Measurements from ENCODE around the gene GALNT16. TPM values are rescaled to one million over a fixed set of nuclear protein-coding genes. Genes with fewer than 3 reads are reported as not detected.
"Not testable (repeated sequence)": the region's sequence is repeated elsewhere in the genome, so short reads cannot be mapped to it uniquely, and the experiment has no call there.

The GALNT16 gene
- total RNA-seq, 3 donors from 2014 or later: 0.16 TPM; not detected in 2

DNA sequence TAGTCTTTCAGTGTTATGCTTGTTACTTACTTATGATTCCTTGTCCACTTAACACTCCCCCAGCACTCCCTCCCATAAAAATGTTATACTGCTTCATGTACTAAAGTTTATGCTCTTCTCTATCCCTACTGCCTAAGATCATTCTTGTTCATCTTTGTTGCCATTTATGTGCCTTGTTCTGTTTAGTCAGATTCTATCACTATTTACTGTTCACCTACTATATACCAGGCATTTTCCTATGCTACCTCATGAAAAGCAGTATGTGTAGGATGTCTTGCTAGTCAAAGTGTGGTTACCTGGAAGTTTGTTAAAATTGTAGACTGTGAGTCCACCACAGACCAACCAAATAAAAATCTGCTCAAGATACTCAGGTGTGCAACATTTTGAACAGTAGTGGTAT lies 114.3 kb downstream of the GALNT16 start:
- H3K4me1 Mint-ChIP-seq (ENCODE audit: low read depth): peaks cover 10% of the 10 kb centered on the region
- no peaks in the 10 kb centered on the region for H3K27me3 Mint-ChIP-seq (ENCODE audit: low read depth)
- peaks cover 4% of the 10 kb centered on the region for H3K9me3 Mint-ChIP-seq
- DNase-seq (no peak), ATAC-seq (no peak)
- peaks cover 39% of the 10 kb centered on the region for H3K36me3 Mint-ChIP-seq (ENCODE audit: insufficient read depth)
- no peak overlapping the region for H3K4me3 Mint-ChIP-seq

GRCh38 chr14:69375182-69375581 lies 115.2 kb downstream of the GALNT16 start:
- H3K27me3 Mint-ChIP-seq (ENCODE audit: low read depth): no peaks in the 10 kb centered on the region
- H3K4me1 Mint-ChIP-seq (ENCODE audit: low read depth): peaks cover 10% of the 10 kb centered on the region
- H3K4me3 Mint-ChIP-seq: no peak overlapping the region
- H3K9me3 Mint-ChIP-seq: peaks cover 4% of the 10 kb centered on the region
- ATAC-seq: no peak
- no peak for DNase-seq
- H3K36me3 Mint-ChIP-seq (ENCODE audit: insufficient read depth): peaks cover 48% of the 10 kb centered on the region

DNA sequence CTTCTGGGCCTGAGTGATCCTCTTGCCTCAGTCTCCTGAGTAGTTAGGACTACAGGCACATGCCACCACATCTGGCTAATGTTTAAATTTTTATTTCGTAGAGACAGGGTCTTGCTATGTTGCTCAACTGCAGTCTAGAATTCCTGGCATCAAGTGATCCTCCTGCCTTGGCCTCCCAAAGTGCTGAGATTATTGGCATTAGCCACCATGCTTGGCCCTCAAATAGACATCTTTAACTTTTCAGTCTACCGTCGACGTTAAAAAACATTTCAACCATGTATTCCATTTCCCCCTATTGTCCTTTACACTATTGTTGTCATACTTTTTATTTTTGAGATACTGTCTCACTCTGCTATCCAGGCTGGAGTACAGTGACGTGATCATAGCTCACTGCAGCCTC lies 115.8 kb downstream of the GALNT16 start:
- ATAC-seq: no peak
- peaks cover 53% of the 10 kb centered on the region for H3K36me3 Mint-ChIP-seq (ENCODE audit: insufficient read depth)

GRCh38 chr14:69376439-69376838 lies 116.5 kb downstream of the GALNT16 start:
- Mint-ChIP-seq H3K4me1 (ENCODE audit: low read depth) (peaks cover 10% of the 10 kb centered on the region), H3K4me3 (no peak overlapping the region), H3K36me3 (ENCODE audit: insufficient read depth) (peaks cover 53% of the 10 kb centered on the region), H3K27me3 (ENCODE audit: low read depth) (no peaks in the 10 kb centered on the region), H3K9me3 (peaks cover 4% of the 10 kb centered on the region)
- DNase-seq (no peak), ATAC-seq (no peak)

More for the DNA sequence above, 115.8 kb downstream of the GALNT16 start:
- peaks cover 4% of the 10 kb centered on the region for H3K9me3 Mint-ChIP-seq
- no peaks in the 10 kb centered on the region for H3K27me3 Mint-ChIP-seq (ENCODE audit: low read depth)
- DNase-seq: no peak
- no peak overlapping the region for H3K4me3 Mint-ChIP-seq
- H3K4me1 Mint-ChIP-seq (ENCODE audit: low read depth): peaks cover 10% of the 10 kb centered on the region

GRCh38 chr14:69378274-69378673 lies 118.3 kb downstream of the GALNT16 start:
- no peak overlapping the region for H3K4me3 Mint-ChIP-seq
- H3K27me3 Mint-ChIP-seq (ENCODE audit: low read depth): no peaks in the 10 kb centered on the region
- H3K4me1 Mint-ChIP-seq (ENCODE audit: low read depth): peaks cover 8% of the 10 kb centered on the region
- peaks cover 49% of the 10 kb centered on the region for H3K36me3 Mint-ChIP-seq (ENCODE audit: insufficient read depth)
- DNase-seq (no peak), ATAC-seq (no peak)
- H3K9me3 Mint-ChIP-seq: peaks cover 4% of the 10 kb centered on the region

DNA sequence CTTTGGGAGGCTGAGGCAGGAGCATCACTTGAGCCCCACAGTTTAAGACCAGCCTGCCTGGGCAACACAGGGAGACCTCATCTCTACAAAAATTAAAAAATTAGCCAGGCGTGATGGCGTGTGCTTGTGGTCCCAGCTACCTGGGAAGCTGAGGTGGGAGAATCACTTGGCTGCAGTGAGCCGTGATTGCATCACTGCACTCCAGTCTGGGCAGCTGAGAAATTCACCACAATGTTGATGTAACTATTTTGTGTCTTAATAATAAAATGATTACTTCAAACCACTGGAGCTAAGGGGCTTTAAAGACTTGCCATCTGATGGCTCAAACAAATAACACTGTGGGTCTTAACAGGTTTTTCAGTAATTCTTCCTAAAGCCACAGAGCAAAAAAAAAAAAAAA lies 127.4 kb downstream of the GALNT16 start:
- peaks cover 48% of the 10 kb centered on the region for H3K36me3 Mint-ChIP-seq (ENCODE audit: insufficient read depth)
- ATAC-seq (no peak), DNase-seq (no peak)
- H3K9me3 Mint-ChIP-seq: no peaks in the 10 kb centered on the region
- H3K4me1 Mint-ChIP-seq (ENCODE audit: low read depth): peaks cover 56% of the 10 kb centered on the region
- no peaks in the 10 kb centered on the region for H3K27me3 Mint-ChIP-seq (ENCODE audit: low read depth)
- no peak overlapping the region for H3K4me3 Mint-ChIP-seq

GRCh38 chr14:69391400-69391799 lies 131.4 kb downstream of the GALNT16 start:
- Mint-ChIP-seq H3K36me3 (ENCODE audit: insufficient read depth) (peaks cover 55% of the 10 kb centered on the region), H3K4me3 (peak overlapping the region; percentile 29)
- not testable (repeated sequence) for H3K9me3 Mint-ChIP-seq

DNA sequence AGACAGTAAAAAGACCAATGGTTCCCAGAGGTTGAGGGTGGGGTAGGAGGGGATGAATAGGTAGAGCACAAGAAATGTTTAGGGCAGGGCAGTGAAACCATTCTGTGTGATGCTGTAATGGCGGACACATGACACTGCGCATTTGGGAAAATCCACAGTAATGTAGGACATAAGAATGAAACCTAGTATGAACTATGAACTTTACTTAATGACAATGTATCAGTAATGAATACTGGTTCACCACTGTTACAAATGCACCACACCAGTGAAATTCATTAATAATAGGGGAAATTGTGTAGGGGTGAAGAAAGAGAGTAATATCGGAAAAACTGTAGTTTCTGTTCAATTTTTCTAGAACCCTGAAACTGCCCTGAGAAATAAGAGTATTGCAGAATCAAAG lies 132.5 kb downstream of the GALNT16 start:
- Mint-ChIP-seq H3K4me1 (ENCODE audit: low read depth) (peaks cover 76% of the 10 kb centered on the region), H3K27me3 (ENCODE audit: low read depth) (no peaks in the 10 kb centered on the region), H3K9me3 (no peaks in the 10 kb centered on the region), H3K4me3 (peak overlapping the region; percentile 21), H3K36me3 (ENCODE audit: insufficient read depth) (peaks cover 55% of the 10 kb centered on the region)
- DNase-seq (no peak), ATAC-seq (no peak)

More at GRCh38 chr14:69391400-69391799, 131.4 kb downstream of the GALNT16 start:
- not testable (repeated sequence) for DNase-seq; ATAC-seq; H3K27me3 Mint-ChIP-seq (ENCODE audit: low read depth)
- H3K4me1 Mint-ChIP-seq (ENCODE audit: low read depth): peaks cover 73% of the 10 kb centered on the region

DNA sequence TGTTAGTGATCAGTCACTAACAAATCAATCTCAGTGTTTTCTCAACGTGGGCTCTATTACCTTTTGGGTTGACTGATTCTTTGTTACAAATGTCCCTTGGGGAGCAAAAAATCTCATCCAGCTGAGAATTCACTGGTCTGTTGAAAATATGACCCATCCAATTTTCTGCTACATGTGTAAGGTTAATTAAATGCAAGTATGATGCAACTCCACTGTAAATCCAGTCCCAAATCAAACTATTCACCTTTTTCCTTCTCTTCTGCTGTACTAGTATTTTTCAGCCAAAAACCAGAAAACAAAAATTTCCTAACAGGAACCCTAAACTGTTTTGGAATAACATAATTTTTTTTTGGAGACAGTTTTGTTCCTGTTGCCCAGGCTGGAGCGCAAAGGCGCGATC lies 136.0 kb downstream of the GALNT16 start:
- Mint-ChIP-seq H3K27me3 (ENCODE audit: low read depth) (no peaks in the 10 kb centered on the region), H3K9me3 (no peaks in the 10 kb centered on the region), H3K36me3 (ENCODE audit: insufficient read depth) (peaks cover 42% of the 10 kb centered on the region), H3K4me1 (ENCODE audit: low read depth) (peaks cover 74% of the 10 kb centered on the region), H3K4me3 (peak overlapping the region; percentile 97)
- no peak for DNase-seq
- ATAC-seq: no peak

DNA sequence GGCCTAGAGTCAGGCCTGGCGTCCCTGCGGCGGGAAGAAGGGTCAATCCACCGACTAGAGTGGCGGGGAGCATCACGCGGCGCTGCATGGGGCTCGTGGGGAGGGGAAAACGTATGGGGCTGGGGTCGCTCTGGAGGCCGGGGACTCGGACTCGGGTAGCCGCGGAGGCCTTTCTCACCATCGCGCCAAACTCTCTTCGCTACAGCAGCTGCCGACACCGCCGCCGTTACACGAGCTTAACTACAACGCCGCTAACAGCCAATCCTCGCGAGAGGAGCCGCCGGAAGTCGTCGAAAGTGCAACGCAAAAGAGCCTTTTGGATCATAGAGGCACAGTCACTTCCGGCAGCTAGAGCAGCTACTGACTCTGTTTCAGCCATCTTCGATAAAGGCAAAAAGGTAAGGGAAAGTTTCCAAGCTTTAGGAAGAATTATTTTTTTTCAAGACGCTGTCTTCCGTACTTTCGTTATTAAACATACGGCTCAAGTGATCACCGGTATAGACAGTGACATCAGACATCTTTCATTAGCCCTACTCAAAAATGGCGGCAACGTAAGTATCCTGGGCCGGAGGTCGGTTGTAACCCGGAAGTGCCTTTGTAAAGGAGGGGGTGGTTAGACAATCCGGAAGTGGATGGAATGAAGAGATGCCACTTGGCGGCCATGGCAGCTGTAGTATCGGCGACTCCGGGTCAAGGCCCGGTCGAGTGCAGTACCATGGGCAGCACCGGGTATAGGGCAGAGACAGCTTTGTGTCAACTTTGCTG lies 138.3 kb downstream of the GALNT16 start, which contains the start of the genes ERH and SLC39A9:
Gene ERH (minus strand): TSS at position 247 of the 765 bp plus-strand sequence. CDS start 66 bp downstream, at position 181.
Gene SLC39A9 (plus strand): TSS at position 640 of the 765 bp plus-strand sequence. CDS start 678 bp downstream, outside the sequence.
- peak; percentile 88 to 90 for ATAC-seq
- peaks cover 64% of the 10 kb centered on the region for H3K4me1 Mint-ChIP-seq (ENCODE audit: low read depth)
- H3K9me3 Mint-ChIP-seq: no peaks in the 10 kb centered on the region
- DNase-seq: peak; percentile 91
- H3K27me3 Mint-ChIP-seq (ENCODE audit: low read depth): no peaks in the 10 kb centered on the region
- H3K36me3 Mint-ChIP-seq (ENCODE audit: insufficient read depth): peaks cover 27% of the 10 kb centered on the region
- H3K4me3 Mint-ChIP-seq: peak within 1 kb of the TSS; percentile 97

DNA sequence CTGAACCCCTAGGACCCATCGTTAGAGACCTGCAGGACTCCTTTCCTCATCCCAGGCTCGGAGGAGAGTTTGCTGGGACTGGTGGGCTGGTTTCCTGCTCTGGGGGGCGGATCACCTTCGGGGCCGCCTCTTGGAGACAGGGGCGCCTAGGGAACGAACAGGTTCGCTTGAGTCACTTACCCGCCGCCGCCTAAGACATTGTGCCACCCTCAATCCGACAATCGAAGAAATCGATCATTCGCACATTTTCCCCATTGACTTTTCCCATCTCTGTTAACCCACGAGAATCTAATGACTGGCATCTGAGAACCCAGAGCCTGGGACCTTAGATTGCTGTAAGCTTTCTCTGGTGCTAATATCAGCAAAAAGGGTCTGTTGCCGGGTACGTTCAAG lies 138.9 kb downstream of the GALNT16 start:
- ATAC-seq (peak; percentile 45 to 46), DNase-seq (no peak)
- Mint-ChIP-seq H3K4me3 (peak overlapping the region; percentile 97), H3K9me3 (no peaks in the 10 kb centered on the region), H3K36me3 (ENCODE audit: insufficient read depth) (peaks cover 25% of the 10 kb centered on the region), H3K4me1 (ENCODE audit: low read depth) (peaks cover 58% of the 10 kb centered on the region), H3K27me3 (ENCODE audit: low read depth) (no peaks in the 10 kb centered on the region)

GRCh38 chr14:69399750-69400149 lies 139.8 kb downstream of the GALNT16 start:
- ATAC-seq (no peak), DNase-seq (no peak)
- no peaks in the 10 kb centered on the region for H3K9me3 Mint-ChIP-seq
- H3K27me3 Mint-ChIP-seq (ENCODE audit: low read depth): no peaks in the 10 kb centered on the region
- peak overlapping the region; percentile 97 for H3K4me3 Mint-ChIP-seq
- peaks cover 57% of the 10 kb centered on the region for H3K4me1 Mint-ChIP-seq (ENCODE audit: low read depth)
- peaks cover 26% of the 10 kb centered on the region for H3K36me3 Mint-ChIP-seq (ENCODE audit: insufficient read depth)

DNA sequence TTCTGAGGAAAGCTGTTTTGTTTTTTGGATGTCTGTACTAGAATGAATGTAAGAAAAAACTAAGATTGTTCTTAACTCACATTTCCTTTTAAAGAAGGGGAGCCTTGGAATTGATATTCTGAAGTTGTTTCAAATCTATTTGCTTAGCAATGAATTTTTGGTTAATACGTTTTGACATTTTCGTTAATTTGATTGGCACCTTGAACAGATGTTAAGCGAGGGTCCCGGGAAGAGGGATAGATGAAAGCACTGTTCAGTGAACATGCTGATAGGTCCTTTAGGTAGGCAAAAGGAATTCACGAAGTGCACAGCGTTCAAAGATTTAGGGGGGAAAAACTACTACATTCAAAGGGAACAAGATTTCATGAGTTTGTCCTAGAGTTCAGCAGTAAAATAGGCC lies 140.2 kb downstream of the GALNT16 start:
- H3K9me3 Mint-ChIP-seq: no peaks in the 10 kb centered on the region
- DNase-seq: no peak
- H3K4me3 Mint-ChIP-seq: peak overlapping the region; percentile 97
- H3K36me3 Mint-ChIP-seq (ENCODE audit: insufficient read depth): peaks cover 24% of the 10 kb centered on the region
- no peak for ATAC-seq
- H3K27me3 Mint-ChIP-seq (ENCODE audit: low read depth): no peaks in the 10 kb centered on the region
- H3K4me1 Mint-ChIP-seq (ENCODE audit: low read depth): peaks cover 55% of the 10 kb centered on the region

GRCh38 chr14:69401841-69402240 lies 141.9 kb downstream of the GALNT16 start:
- no peak for ATAC-seq
- no peaks in the 10 kb centered on the region for H3K9me3 Mint-ChIP-seq
- peaks cover 11% of the 10 kb centered on the region for H3K36me3 Mint-ChIP-seq (ENCODE audit: insufficient read depth)
- no peak overlapping the region for H3K4me3 Mint-ChIP-seq
- no peaks in the 10 kb centered on the region for H3K27me3 Mint-ChIP-seq (ENCODE audit: low read depth)
- peaks cover 38% of the 10 kb centered on the region for H3K4me1 Mint-ChIP-seq (ENCODE audit: low read depth)
- no peak for DNase-seq

GRCh38 chr14:69404478-69404877 lies 144.5 kb downstream of the GALNT16 start:
- ATAC-seq (no peak), DNase-seq (no peak)
- H3K36me3 Mint-ChIP-seq (ENCODE audit: insufficient read depth): peaks cover 15% of the 10 kb centered on the region
- no peaks in the 10 kb centered on the region for H3K9me3 Mint-ChIP-seq
- H3K4me3 Mint-ChIP-seq: no peak overlapping the region
- no peaks in the 10 kb centered on the region for H3K27me3 Mint-ChIP-seq (ENCODE audit: low read depth)
- peaks cover 32% of the 10 kb centered on the region for H3K4me1 Mint-ChIP-seq (ENCODE audit: low read depth)

Data from activated T-cell treated with anti-CD3 and anti-CD28 coated beads, Interleukin-2, amount 50 U/mL, for 4 hours (primary cell).